Fibroblast of villous mesenchyme (primary cell): ENCODE data around the gene DNAJC5. TPM values are rescaled to one million over a fixed set of nuclear protein-coding genes. Genes with fewer than 3 reads are reported as not detected.

Source experiments
- DNase-seq: peaks from one replicate; pipeline ENCODE4 v3.0.0-alpha.2; 2010; ENCODE audit warnings: low read depth
- H3K4me3 ChIP-seq: 2 replicates; pipeline ENCODE4 v1.5.1; 2011; ENCODE audit warnings: low read depth, mild to moderate bottlenecking, low read length
- CTCF ChIP-seq: IDR thresholded peaks from 2 replicates; pipeline ENCODE4 v1.5.1; 2012; ENCODE audit warnings: low read depth, mild to moderate bottlenecking, low read length; ENCODE audit not compliant: insufficient read depth
- total RNA-seq: library from RNA; depleted of rRNA; stranded (reverse); fragments of >200 nt; gene quantifications from 2 replicates; pipeline ENCODE4 v1.2.3, GENCODE V29; 2012

DNAJC5 gene
- total RNA-seq: 51.2 and 61.7 TPM in 2 replicates

GRCh38 chr20:63894358-63895201 is at the start of gene DNAJC5:
Gene DNAJC5, plus strand, starts transcription at chr20:63895126. Its CDS starts 33,220 bp downstream, at chr20:63928346.
- peak within 1 kb of the TSS; percentile 70 for H3K4me3 ChIP-seq
- peak; percentile 91 for DNase-seq
- no peak for TF ChIP-seq CTCF

- peak; percentile 61 for DNase-seq
- no peak for TF ChIP-seq CTCF
- peak overlapping the region; percentile 0 for H3K4me3 ChIP-seq
Observed at GRCh38 chr20:63846128-63846771, 48.7 kb upstream of the DNAJC5 start.

GRCh38 chr20:63846888-63847236 is 48.1 kb upstream of the DNAJC5 start:
- no peak overlapping the region for H3K4me3 ChIP-seq
- no peak for TF ChIP-seq CTCF
- DNase-seq: no peak

GRCh38 chr20:63847237-63848002 is 47.5 kb upstream of the DNAJC5 start:
- TF ChIP-seq CTCF: no peak
- H3K4me3 ChIP-seq: no peak overlapping the region
- no peak for DNase-seq

GRCh38 chr20:63848003-63848911 is 46.7 kb upstream of the DNAJC5 start:
- H3K4me3 ChIP-seq: no peak overlapping the region
- no peak for DNase-seq
- TF ChIP-seq CTCF: no peak
